Colonic mucosa (tissue), 4 donors: Measurements from ENCODE around the gene PHKG2. TPM values are rescaled to one million over a fixed set of nuclear protein-coding genes. Genes with fewer than 3 reads are reported as not detected.

Experiments
- DNase-seq: peaks from one replicate; pipeline ENCODE4 v3.0.0-alpha.2; 2020
- H3K27ac ChIP-seq: fragments of 200-600 bp; one replicate; pipeline ENCODE4 v1.8.0; 2021
- H3K27me3 ChIP-seq: fragments of 200-600 bp; one replicate; pipeline ENCODE4 v1.8.0; 2021
- H3K36me3 ChIP-seq: fragments of 200-600 bp; one replicate; pipeline ENCODE4 v1.8.0; 2021
- H3K4me1 ChIP-seq: fragments of 200-600 bp; one replicate; pipeline ENCODE4 v1.8.0; 2021; ENCODE audit warnings: mild to moderate bottlenecking
- H3K4me3 ChIP-seq: fragments of 200-600 bp; one replicate; pipeline ENCODE4 v1.8.0; 2021
- H3K9ac ChIP-seq, 2 donors: one replicate each; pipeline ENCODE4 v1.7.0; 2013; ENCODE audit warnings: control low read depth in 2 of 2, low read depth in 2 of 2, low read length in 2 of 2
- H3K9me3 ChIP-seq: fragments of 200-600 bp; one replicate; pipeline ENCODE4 v1.8.0; 2021
- intact Hi-C: fragments of 100-400 bp; cut with DNase I; formaldehyde crosslinking; loops from one replicate; pipeline ENCODE4 v1.14.1; 2022
- total RNA-seq, 2 donors: library from RNA; stranded (reverse); fragmentation: NEBNext Ultra II Directional in 1 of 2; extraction: Animal tissue kit (Norgen Biotek cat#: 25700) in 1 of 2; gene quantifications; one replicate each; pipeline ENCODE4 v1.2.1, GENCODE V29; 2021
- TF ChIP-seq, protein P1 (sequence below): fragments of 200-600 bp; IDR thresholded peaks from one replicate; pipeline ENCODE4 v1.8.0; 2022; ENCODE audit warnings: antibody characterized with exemption, mild to moderate bottlenecking
- donor health status: healthy.
- donor health status: DM: no; HTN: no; CAD: no.
- donor health status: DM: no; HTN: no; CAD: no.

The PHKG2 gene
- total RNA-seq, 2 donors from 2014 or later = 33.6 to 47.8 TPM

DNA sequence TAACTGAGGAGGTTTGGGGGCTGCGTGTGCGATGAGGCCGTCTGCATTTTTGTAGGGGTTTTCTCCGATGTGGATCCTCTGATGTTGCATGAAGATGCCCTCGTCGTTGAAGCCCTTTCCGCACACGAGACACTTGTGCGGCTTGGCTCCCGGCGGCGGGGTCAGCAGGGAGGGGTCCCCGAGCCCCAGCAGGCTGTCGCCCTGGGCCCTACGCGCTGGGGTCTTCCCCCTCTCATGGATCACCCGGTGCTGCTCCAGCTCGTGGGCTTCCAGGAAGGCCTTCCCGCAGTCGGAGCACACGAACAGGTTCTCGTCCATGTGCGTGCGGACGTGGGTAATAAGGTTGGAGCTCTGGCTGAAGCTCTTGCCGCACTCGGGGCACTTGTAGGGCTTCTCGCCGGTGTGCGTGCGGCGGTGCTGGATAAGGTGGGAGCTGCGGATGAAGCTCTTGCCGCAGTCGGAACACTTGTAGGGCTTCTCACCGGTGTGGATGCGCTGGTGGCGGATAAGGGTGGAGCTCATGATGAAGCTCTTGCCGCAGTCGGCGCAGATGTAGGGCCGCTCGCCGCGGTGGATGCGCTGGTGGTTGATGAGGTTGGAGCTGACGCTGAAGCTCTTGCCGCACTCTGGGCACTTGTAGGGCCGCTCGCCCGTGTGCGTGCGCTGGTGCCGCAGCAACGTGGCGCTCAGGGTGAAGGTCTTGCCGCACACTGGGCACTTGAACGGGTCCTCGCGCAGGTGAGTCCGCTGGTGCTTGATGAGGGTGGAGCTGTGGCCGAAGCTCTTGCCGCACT lies 34.5 kb downstream of the PHKG2 start:
- no peaks in the 10 kb centered on the region for H3K9me3 ChIP-seq
- intact Hi-C loops = no loop called here
- H3K27me3 ChIP-seq = no peaks in the 10 kb centered on the region
- H3K36me3 ChIP-seq = peaks cover 3% of the 10 kb centered on the region
- H3K9ac ChIP-seq = no peak overlapping the region
- peaks cover 3% of the 10 kb centered on the region for H3K4me1 ChIP-seq
- TF ChIP-seq, protein P1, sequence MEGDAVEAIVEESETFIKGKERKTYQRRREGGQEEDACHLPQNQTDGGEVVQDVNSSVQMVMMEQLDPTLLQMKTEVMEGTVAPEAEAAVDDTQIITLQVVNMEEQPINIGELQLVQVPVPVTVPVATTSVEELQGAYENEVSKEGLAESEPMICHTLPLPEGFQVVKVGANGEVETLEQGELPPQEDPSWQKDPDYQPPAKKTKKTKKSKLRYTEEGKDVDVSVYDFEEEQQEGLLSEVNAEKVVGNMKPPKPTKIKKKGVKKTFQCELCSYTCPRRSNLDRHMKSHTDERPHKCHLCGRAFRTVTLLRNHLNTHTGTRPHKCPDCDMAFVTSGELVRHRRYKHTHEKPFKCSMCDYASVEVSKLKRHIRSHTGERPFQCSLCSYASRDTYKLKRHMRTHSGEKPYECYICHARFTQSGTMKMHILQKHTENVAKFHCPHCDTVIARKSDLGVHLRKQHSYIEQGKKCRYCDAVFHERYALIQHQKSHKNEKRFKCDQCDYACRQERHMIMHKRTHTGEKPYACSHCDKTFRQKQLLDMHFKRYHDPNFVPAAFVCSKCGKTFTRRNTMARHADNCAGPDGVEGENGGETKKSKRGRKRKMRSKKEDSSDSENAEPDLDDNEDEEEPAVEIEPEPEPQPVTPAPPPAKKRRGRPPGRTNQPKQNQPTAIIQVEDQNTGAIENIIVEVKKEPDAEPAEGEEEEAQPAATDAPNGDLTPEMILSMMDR = no peak
- no peak overlapping the region for H3K4me3 ChIP-seq
- no peak overlapping the region for H3K27ac ChIP-seq
- DNase-seq = no peak

DNA sequence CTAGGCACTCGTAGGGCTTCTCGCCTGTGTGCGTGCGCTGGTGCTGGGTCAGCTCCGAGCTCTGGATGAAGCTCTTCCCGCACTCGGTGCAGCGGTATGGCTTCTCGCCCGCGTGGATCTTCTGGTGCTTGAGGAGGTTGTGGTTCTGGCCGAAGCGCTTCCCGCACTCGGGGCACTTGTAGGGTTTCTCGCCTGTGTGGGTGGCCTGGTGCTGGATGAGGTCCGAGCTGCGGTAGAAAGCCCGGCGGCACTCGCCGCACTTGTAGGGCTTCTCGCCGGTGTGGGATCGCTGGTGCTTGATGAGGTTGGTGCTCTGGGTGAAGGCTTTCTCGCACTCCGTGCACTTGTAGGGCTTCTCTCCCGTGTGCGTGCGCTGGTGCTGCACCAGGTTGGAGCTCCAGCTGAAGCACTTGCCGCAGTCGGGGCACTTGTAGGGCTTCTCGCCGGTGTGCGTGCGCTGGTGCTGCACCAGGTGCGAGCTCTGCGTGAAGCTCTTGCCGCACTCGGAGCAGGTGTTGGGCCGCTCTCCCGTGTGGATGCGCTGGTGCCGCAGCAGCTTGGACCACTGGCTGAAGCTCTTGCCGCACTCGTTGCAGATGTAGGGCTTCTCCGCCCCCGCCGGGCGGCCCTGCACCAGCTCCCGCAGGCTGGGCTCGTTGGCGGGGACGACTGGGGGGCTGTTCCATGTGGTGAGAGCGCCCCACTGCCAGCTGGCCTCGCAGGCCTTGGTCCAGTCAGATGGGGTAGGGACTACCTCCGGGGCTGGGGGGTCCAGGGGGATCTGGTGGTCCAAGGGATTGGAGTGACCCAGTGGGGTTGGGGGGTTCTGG lies 35.3 kb downstream of the PHKG2 start:
- TF ChIP-seq, protein P1 = no peak
- peaks cover 8% of the 10 kb centered on the region for H3K4me1 ChIP-seq
- peaks cover 3% of the 10 kb centered on the region for H3K36me3 ChIP-seq
- no peaks in the 10 kb centered on the region for H3K27me3 ChIP-seq
- H3K4me3 ChIP-seq = no peak overlapping the region
- no peaks in the 10 kb centered on the region for H3K9me3 ChIP-seq
- no peak for DNase-seq
- intact Hi-C loops = no loop called here
- no peak overlapping the region for H3K9ac ChIP-seq
- H3K27ac ChIP-seq = no peak overlapping the region

DNA sequence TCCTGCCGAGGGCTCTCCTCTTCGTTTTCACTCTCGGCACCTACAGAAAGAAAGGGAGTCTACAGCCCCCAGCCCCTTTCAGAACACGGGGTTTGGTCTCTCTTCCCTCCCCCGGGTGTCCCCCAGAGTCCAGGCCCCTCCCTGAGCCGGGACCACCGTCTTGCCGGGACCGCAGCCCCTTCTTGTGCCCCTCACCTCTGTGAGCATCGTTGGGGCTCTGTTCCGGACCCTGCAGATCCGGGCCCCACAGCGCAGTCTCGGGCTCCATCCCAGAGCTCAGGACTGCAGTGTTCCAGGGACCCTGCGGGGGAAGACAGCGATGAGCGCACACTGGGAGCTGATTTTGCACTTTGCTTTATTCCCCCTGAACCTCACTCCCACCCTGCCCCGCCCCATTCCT lies 36.0 kb downstream of the PHKG2 start:
- no peak overlapping the region for H3K9ac ChIP-seq
- TF ChIP-seq, protein P1 = no peak
- no peaks in the 10 kb centered on the region for H3K9me3 ChIP-seq
- intact Hi-C loops = no loop called here
- peaks cover 8% of the 10 kb centered on the region for H3K4me1 ChIP-seq
- H3K36me3 ChIP-seq = peaks cover 3% of the 10 kb centered on the region
- no peak overlapping the region for H3K4me3 ChIP-seq
- no peaks in the 10 kb centered on the region for H3K27me3 ChIP-seq
- H3K27ac ChIP-seq = no peak overlapping the region
- no peak for DNase-seq

DNA sequence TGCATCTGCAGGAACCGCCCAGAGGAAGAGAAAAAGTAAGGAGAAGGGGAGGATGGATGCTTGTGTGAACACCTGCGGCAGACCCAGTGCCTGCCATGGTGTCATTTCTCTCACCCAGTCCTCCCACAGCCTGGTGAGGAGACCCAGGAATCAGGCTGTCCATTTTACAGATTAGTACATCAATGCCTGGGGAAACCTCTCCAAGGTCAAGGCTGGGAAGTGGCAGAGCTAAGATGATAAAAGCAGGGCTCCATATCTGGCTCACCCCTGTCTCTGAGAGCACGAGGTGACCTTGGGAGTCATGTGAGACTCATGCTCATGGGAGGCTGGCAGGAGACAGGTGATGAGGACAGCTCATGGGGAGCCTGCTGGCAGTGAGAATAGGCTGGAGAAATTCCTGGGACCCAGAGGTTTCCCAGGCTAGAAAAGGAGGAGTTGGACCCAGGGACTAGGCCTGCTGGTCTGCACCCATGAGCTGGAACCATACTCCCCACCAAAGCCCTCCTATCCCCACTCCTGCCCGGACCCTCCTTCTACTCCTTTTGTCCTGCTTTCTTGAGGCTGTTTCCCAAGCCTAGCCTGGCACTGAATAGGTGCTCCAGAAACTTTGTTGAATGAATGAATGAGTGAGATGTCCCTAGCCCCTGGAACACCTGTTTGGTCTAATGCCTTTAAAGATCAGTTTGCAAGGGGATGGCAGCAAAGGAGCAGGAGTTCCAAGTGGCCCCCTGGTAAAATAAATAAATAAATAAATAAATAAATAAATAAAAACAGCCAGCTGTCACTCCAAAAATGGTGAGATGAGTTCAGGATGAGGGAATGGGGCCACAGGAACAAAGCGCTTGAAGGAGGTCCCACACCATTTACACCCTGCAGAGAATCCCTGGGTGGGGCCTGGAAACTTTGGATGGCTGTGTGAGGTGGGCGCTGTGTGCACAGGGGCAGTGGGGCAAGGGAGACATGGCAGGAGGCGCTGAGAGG lies 37.2 kb downstream of the PHKG2 start:
- TF ChIP-seq, protein P1 = no peak
- intact Hi-C loops = loop anchor here (2.0 kb wide), 1 partner anchor 19 kb away; no protein-coding TSS in a partner anchor
- peaks cover 3% of the 10 kb centered on the region for H3K36me3 ChIP-seq
- no peak for DNase-seq
- no peak overlapping the region for H3K27ac ChIP-seq
- no peaks in the 10 kb centered on the region for H3K27me3 ChIP-seq
- no peaks in the 10 kb centered on the region for H3K9me3 ChIP-seq
- H3K9ac ChIP-seq = peak overlapping the region in 1 of 2 donors; percentile 66
- H3K4me3 ChIP-seq = no peak overlapping the region
- peaks cover 8% of the 10 kb centered on the region for H3K4me1 ChIP-seq
